Caco-2 (cell line): ENCODE data around the gene PTPRN. TPM values are rescaled to one million over a fixed set of nuclear protein-coding genes. Genes with fewer than 3 reads are reported as not detected.

Experiments
- BruUV-seq: library from RNA; stranded (reverse); fragments of 400-500 nt; replicated peaks from 2 replicates; lab custom pipeline; 2021; lab: Mats Ljungman, UMichigan
- CTCF ChIA-PET: fragments of 300-600 bp; sonication (Branson Sonifier 250); formaldehyde crosslinking; loops from one replicate; lab custom pipeline; 2022; ENCODE audit warnings: antibody characterized with exemption; lab: Charles Lee
- POLR2A ChIA-PET: fragments of 300-600 bp; sonication (Branson Sonifier 250); formaldehyde crosslinking; loops from one replicate; lab custom pipeline; 2022; ENCODE audit warnings: antibody characterized with exemption; lab: Charles Lee
- DNase-seq, 2 experiments: peaks; one replicate each; pipeline versions ENCODE4 v3.0.0 to v3.0.0-alpha.2; 2020 to 2022
- H3K27me3 ChIP-seq: replicated peaks from 2 replicates; pipeline ENCODE4 v1.6.0; 2011; ENCODE audit warnings: low read length; ENCODE audit not compliant: control insufficient read depth, insufficient read depth
- H3K36me3 ChIP-seq: 2 replicates; pipeline ENCODE4 v1.5.1; 2011; ENCODE audit warnings: low read length; ENCODE audit not compliant: control insufficient read depth, insufficient read depth
- H3K4me1 ChIP-seq: fragments of 250-450 bp; sonication (Bioruptor Pico); 2 replicates; pipeline ENCODE4 v1.5.1; 2020; ENCODE audit warnings: mild to moderate bottlenecking
- H3K4me3 ChIP-seq: 2 replicates; pipeline ENCODE4 v1.5.1; 2011; ENCODE audit warnings: low read depth, mild to moderate bottlenecking, control low read depth, low read length
- H3K9me3 ChIP-seq: fragments of 250-450 bp; sonication (Bioruptor Pico); 2 replicates; pipeline ENCODE4 v1.5.1; 2020; ENCODE audit warnings: mild to moderate bottlenecking, moderate library complexity
- H3K27ac Mint-ChIP-seq: one replicate; pipeline ENCODE4 v1.8.0; 2022; ENCODE audit warnings: mixed read lengths; ENCODE audit not compliant: unreplicated experiment
- H3K27me3 Mint-ChIP-seq: one replicate; pipeline ENCODE4 v1.8.0; 2022; ENCODE audit warnings: mixed read lengths; ENCODE audit not compliant: insufficient read depth, unreplicated experiment
- H3K36me3 Mint-ChIP-seq: one replicate; pipeline ENCODE4 v1.8.0; 2022; ENCODE audit warnings: mild to moderate bottlenecking, mixed read lengths; ENCODE audit not compliant: insufficient read depth, unreplicated experiment
- H3K4me1 Mint-ChIP-seq: one replicate; pipeline ENCODE4 v1.8.0; 2022; ENCODE audit warnings: low read depth, mixed read lengths; ENCODE audit not compliant: unreplicated experiment
- H3K4me3 Mint-ChIP-seq: one replicate; pipeline ENCODE4 v1.8.0; 2022; ENCODE audit warnings: mild to moderate bottlenecking, moderate library complexity, mixed read lengths; ENCODE audit not compliant: unreplicated experiment
- H3K9me3 Mint-ChIP-seq: one replicate; pipeline ENCODE4 v1.8.0; 2022; ENCODE audit warnings: mixed read lengths; ENCODE audit not compliant: unreplicated experiment
- CTCF ChIP-seq, 2 experiments: fragments of 200-600 bp in 1 of 2; IDR thresholded peaks; 1 replicate in 1 of 2; 2 replicates in 1 of 2; pipeline versions ENCODE4 v1.5.1 to v1.8.0; 2011 to 2022; ENCODE audit warnings: antibody characterized with exemption in 1 of 2, control low read depth in 1 of 2, inconsistent platforms in 1 of 2, low read depth in 1 of 2, low read length in 1 of 2, mild to moderate bottlenecking in 1 of 2, moderate library complexity in 1 of 2; ENCODE audit not compliant: insufficient read depth in 1 of 2, severe bottlenecking in 1 of 2, unreplicated experiment in 1 of 2
- intact Hi-C: fragments of 100-400 bp; cut with micrococcal nuclease; formaldehyde crosslinking; loops from one replicate; pipeline ENCODE4 v1.10.0; 2022; ENCODE audit not compliant: unreplicated experiment
- total RNA-seq: library from RNA; stranded (reverse); gene quantifications from 2 replicates; pipeline ENCODE4 v1.2.3, GENCODE V29; 2022

PTPRN gene
- total RNA-seq, 1 experiment from 2014 or later, result not detected

GRCh38 chr2:219331560-219332213, 22.5 kb upstream of the PTPRN start:
- H3K9me3 Mint-ChIP-seq, result no peaks in the 10 kb centered on the region
- Histone ChIP-seq H3K4me3 (no peak overlapping the region), H3K4me1 (no peaks in the 10 kb centered on the region), H3K9me3 (no peaks in the 10 kb centered on the region), H3K27me3 (no peaks in the 10 kb centered on the region; the same call in none of the 2 replicates), H3K36me3 (no peaks in the 10 kb centered on the region)
- peak; percentile 44 to 78 for DNase-seq
- ChIA-PET CTCF (no interaction called here), POLR2A (no interaction called here)
- H3K4me3 Mint-ChIP-seq, result no peak overlapping the region
- no peaks in the 10 kb centered on the region for H3K4me1 Mint-ChIP-seq
- no peak for TF ChIP-seq CTCF (IDR thresholded peaks at IDR 0.05; ENCODE audit: insufficient read depth in 1 of 2, low read depth in 1 of 2, low read length in 1 of 2, severe bottlenecking in 1 of 2, unreplicated experiment in 1 of 2)
- H3K27ac Mint-ChIP-seq, result no peak overlapping the region
- H3K27me3 Mint-ChIP-seq, result peaks cover 21% of the 10 kb centered on the region
- intact Hi-C loops, result no loop called here
- no peaks in the 10 kb centered on the region for H3K36me3 Mint-ChIP-seq
- no TSS peak for BruUV-seq

GRCh38 chr2:219327719-219328118, 18.5 kb upstream of the PTPRN start:
- no peaks in the 10 kb centered on the region for H3K4me1 Mint-ChIP-seq
- no peak for TF ChIP-seq CTCF (IDR thresholded peaks at IDR 0.05; ENCODE audit: insufficient read depth in 1 of 2, low read depth in 1 of 2, low read length in 1 of 2, severe bottlenecking in 1 of 2, unreplicated experiment in 1 of 2)
- no peak overlapping the region for H3K4me3 ChIP-seq
- DNase-seq, result no peak
- H3K27ac Mint-ChIP-seq, result no peak overlapping the region
- H3K36me3 ChIP-seq, result no peaks in the 10 kb centered on the region
- peaks cover 15% of the 10 kb centered on the region for H3K27me3 Mint-ChIP-seq
- CTCF ChIA-PET, result no interaction called here
- no peaks in the 10 kb centered on the region for H3K36me3 Mint-ChIP-seq
- POLR2A ChIA-PET, result no interaction called here
- H3K9me3 Mint-ChIP-seq, result no peaks in the 10 kb centered on the region
- H3K27me3 ChIP-seq, result no peaks in the 10 kb centered on the region
- no peaks in the 10 kb centered on the region for H3K4me1 ChIP-seq
- intact Hi-C loops, result no loop called here
- H3K9me3 ChIP-seq, result no peaks in the 10 kb centered on the region
- BruUV-seq, result no TSS peak
- no peak overlapping the region for H3K4me3 Mint-ChIP-seq

GRCh38 chr2:219325657-219326315, 16.6 kb upstream of the PTPRN start:
- no peak overlapping the region for H3K4me3 Mint-ChIP-seq
- Histone ChIP-seq H3K4me3 (no peak overlapping the region), H3K36me3 (no peaks in the 10 kb centered on the region), H3K27me3 (no peaks in the 10 kb centered on the region), H3K4me1 (no peaks in the 10 kb centered on the region), H3K9me3 (no peaks in the 10 kb centered on the region)
- no peaks in the 10 kb centered on the region for H3K9me3 Mint-ChIP-seq
- no peak for TF ChIP-seq CTCF (IDR thresholded peaks at IDR 0.05; ENCODE audit: insufficient read depth in 1 of 2, low read depth in 1 of 2, low read length in 1 of 2, severe bottlenecking in 1 of 2, unreplicated experiment in 1 of 2)
- intact Hi-C loops, result no loop called here
- no peaks in the 10 kb centered on the region for H3K4me1 Mint-ChIP-seq
- no TSS peak for BruUV-seq
- CTCF ChIA-PET, result no interaction called here
- H3K27me3 Mint-ChIP-seq, result peaks cover 14% of the 10 kb centered on the region
- no peak for DNase-seq
- H3K27ac Mint-ChIP-seq, result no peak overlapping the region
- POLR2A ChIA-PET, result interaction anchor here (0.6 kb wide), 1 partner anchor 128 kb away, joined by 3 read pairs; no protein-coding TSS in a partner anchor
- H3K36me3 Mint-ChIP-seq, result no peaks in the 10 kb centered on the region
